ENCODE results near the gene OTUD4.
"Not testable (repeated sequence)": the region's sequence is repeated elsewhere in the genome, so short reads cannot be mapped to it uniquely, and the experiment has no call there.

The OTUD4 gene

GRCh38 chr4:145180298-145181090, at the start of gene OTUD4:
TSS of gene OTUD4 (minus strand) at chr4:145180589. CDS start at chr4:145179973, 616 bp downstream.
- in situ Hi-C loops (cut with MboI; ENCODE audit: low sequenced_read_pairs), result no loop called here

GRCh38 chr4:145223228-145223627, 42.8 kb upstream of the OTUD4 start:
- in situ Hi-C loops (cut with MboI; ENCODE audit: low sequenced_read_pairs), result not testable (repeated sequence)

GRCh38 chr4:145221529-145221928, 41.1 kb upstream of the OTUD4 start:
- in situ Hi-C loops (cut with MboI; ENCODE audit: low sequenced_read_pairs), result not testable (repeated sequence)

GRCh38 chr4:145219090-145219489, 38.7 kb upstream of the OTUD4 start:
- in situ Hi-C loops (cut with MboI; ENCODE audit: low sequenced_read_pairs), result no loop called here

DNA sequence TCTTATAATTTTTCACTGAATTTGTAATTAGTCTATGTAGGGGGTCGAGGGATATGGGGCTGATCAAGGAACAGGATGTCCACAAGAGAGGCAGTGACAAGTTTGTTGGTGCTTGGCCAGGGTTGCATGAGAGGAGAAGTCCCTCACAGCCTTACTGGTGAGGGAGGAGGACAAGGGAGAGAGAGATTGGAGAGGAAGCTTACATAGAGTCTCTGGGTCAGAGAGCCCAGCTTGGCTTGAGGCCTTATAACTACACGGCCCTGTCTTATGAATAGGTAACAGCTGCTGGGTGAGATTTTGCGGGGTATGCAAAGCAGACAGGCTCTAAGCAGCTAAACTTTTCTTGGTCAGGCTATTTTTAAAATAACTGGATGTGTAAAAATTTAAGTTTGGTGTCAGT, 37.9 kb upstream of the OTUD4 start:
- in situ Hi-C loops (cut with MboI; ENCODE audit: low sequenced_read_pairs), result no loop called here

GRCh38 chr4:145217349-145217748, 37.0 kb upstream of the OTUD4 start:
- in situ Hi-C loops (cut with MboI; ENCODE audit: low sequenced_read_pairs), result no loop called here

- in situ Hi-C loops (cut with MboI; ENCODE audit: low sequenced_read_pairs), result no loop called here
Observed at GRCh38 chr4:145216535-145216934, 36.1 kb upstream of the OTUD4 start.

DNA sequence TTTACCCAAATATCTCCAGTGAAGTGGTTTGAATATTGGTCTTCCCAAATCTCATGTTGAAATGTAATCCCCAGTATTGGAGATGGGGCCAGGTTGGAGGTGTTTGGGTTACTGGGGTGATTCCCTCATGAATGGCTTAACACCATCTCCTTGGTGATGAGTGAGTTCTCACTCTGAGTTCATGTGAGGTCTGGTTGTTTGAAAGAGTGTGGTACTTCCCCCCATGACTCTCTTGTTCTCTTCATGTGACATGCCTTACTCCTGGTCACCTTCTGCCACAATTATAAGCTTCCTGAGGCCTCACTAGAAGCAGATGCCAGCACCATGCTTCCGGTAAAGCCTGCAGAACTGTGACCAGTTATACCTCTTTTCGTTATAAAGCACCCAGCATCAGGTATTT, 32.9 kb upstream of the OTUD4 start:
- in situ Hi-C loops (cut with MboI; ENCODE audit: low sequenced_read_pairs), result no loop called here

DNA sequence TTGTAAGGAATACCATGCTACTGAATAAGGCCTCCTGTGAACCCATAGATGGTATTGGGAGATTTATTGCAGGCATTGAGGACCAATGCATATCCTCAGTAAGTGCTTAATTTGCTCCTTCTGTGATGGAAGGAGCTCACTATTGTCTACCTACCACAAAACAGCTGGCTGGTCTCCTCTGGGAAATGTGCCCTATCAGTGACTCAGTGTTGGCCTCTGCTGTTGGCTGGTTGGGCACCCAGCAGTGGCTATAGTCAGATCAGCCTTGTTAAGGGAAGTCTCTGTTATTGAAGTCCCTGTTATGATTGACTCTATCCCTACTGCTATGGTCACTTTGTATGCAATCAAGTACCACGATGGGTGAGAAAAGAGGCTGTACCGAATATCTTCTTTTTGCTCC, 27.5 kb upstream of the OTUD4 start:
- in situ Hi-C loops (cut with MboI; ENCODE audit: low sequenced_read_pairs), result no loop called here

- in situ Hi-C loops (cut with MboI; ENCODE audit: low sequenced_read_pairs), result no loop called here
Observed at GRCh38 chr4:145203410-145203809, 23.0 kb upstream of the OTUD4 start.

DNA sequence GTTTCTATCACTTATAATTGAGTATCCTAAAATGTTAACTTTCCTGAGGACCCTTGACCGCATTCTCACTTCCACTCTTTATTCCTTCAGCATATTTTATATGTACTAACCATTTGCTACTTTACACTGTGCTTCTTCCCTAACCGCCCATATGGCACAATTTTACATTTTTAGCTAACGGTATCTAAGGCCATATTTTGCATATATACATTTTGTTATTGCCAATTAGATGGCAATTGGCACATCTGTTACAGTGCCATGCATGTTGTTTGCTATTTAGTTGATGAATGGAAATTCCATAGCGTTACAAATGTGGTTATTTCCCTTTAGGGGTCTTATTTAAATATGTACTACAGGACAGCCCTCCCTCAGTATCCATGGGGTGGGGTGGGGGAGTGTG, 20.0 kb upstream of the OTUD4 start:
- in situ Hi-C loops (cut with MboI; ENCODE audit: low sequenced_read_pairs), result no loop called here

GRCh38 chr4:145199051-145199716, 18.8 kb upstream of the OTUD4 start:
- in situ Hi-C loops (cut with MboI; ENCODE audit: low sequenced_read_pairs), result no loop called here

DNA sequence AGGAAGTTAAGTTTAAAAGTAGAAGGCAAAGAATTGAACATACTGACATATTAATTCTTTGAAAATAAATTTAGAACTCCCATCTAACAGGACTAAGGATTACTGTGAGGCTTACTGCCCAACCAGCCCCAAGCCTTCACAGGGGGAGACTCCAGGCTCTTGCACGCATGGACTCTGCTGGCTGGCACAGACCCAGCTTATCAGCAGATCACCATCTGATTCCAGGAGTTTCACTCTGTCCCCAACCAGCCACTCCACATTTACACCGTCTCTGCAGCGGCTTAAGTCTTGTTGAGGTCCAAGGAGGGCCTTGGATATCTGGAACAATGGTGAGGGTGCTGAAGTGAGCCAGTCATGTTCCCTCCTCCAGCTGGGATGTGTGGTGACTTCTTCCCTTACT, 16.4 kb upstream of the OTUD4 start:
- in situ Hi-C loops (cut with MboI; ENCODE audit: low sequenced_read_pairs), result no loop called here

- in situ Hi-C loops (cut with MboI; ENCODE audit: low sequenced_read_pairs), result no loop called here
Observed at GRCh38 chr4:145195167-145195952, 15.0 kb upstream of the OTUD4 start.

DNA sequence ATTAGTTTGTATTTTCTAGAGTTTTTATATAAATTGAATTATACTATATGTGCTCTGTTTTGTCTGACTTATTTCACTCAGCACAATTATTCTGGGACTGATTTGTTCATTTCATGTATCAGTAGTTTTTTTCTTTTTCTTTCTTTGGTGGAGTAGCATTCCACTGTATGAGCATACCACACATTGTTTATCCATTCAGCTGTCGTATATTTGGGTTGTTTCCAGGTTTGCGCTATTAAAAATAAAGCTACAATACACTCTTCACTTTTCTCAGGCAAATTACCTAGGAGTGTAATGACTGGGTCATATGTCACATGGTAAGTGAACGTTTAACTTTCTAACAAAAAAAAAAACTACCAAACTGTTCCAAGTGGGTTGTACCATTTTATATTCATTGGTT, 9.6 kb upstream of the OTUD4 start:
- in situ Hi-C loops (cut with MboI; ENCODE audit: low sequenced_read_pairs), result no loop called here

GRCh38 chr4:145186729-145187128, 6.3 kb upstream of the OTUD4 start:
- in situ Hi-C loops (cut with MboI; ENCODE audit: low sequenced_read_pairs), result no loop called here

DNA sequence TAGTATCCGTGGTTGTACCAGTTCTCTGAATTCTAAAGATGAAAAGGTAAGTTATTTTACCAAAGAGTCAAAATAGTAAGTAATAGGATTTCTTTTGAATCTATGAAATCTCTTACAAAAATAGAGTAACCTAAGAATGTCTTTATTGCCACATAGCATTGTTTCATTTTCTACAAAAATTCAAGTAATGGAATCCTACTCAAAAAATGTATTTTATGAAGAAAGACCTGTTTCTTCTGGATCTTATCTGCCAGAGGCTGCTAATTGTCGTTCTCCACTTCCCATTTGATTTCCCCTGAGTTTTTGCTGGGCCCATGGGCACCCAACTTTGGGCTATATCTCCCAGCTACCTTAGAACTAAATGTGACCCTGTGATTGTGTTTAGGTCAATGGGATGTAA, 3.2 kb upstream of the OTUD4 start:
- in situ Hi-C loops (cut with MboI; ENCODE audit: low sequenced_read_pairs), result no loop called here

- in situ Hi-C loops (cut with MboI; ENCODE audit: low sequenced_read_pairs), result no loop called here
Observed at GRCh38 chr4:145183023-145183422, 2.6 kb upstream of the OTUD4 start.

DNA sequence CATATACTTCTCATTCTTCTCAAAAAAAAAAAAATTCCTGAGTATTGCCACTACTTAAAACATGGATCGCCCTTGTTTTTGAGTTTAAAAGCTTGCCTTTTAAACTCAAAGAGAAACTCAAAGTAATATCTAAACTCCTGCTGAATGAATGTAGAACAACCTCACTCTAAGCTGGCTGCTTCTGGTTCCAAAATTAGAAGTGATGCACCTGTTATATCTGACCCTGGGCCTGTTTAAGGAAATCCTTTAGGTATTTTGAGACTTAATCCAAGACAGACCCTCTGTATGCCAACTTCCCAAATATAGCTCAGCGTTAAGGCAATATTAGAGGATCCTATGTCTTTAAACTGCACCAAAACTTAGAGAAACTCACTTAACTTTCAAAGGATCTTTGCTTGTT, 1.8 kb upstream of the OTUD4 start:
- in situ Hi-C loops (cut with MboI; ENCODE audit: low sequenced_read_pairs), result no loop called here

- in situ Hi-C loops (cut with MboI; ENCODE audit: low sequenced_read_pairs), result no loop called here
Observed at GRCh38 chr4:145181091-145181501, 707 bp upstream of the OTUD4 start.

DNA sequence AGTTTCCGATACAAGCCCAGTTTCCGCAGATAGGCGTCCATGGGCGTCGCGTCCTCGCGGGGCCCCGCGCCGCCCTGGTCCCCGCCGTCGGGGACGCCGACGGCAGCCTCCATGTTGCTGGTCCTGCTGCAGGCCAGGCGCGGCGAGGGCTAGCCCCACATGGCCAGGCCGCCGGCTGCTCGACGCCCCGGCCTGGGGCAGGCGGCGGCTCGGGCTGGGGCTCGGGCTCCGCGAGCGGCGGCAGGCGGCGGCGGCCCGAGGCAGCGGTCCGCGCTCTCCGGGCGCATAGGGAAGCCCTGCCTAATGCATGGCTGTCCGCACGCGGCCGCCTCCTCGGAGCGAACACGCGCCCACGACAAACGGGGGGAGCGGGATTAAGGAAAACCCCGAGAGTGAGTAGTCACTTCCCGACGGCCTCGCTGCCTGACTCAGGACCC, 510 bp downstream of the OTUD4 start:
- in situ Hi-C loops (cut with MboI; ENCODE audit: low sequenced_read_pairs), result not testable (repeated sequence)
